HCT116 (cell line): ENCODE data around the gene EPB41L4A.

ENCODE experiments used
- ATF3 ChIP-seq: IDR thresholded peaks from 2 replicates; pipeline ENCODE4 v1.6.1; 2012
- CEBPB ChIP-seq: IDR thresholded peaks from 2 replicates; pipeline ENCODE4 v1.6.1; 2012; ENCODE audit warnings: low read depth
- CTCF ChIP-seq, 3 experiments: fragments of 200-600 bp in 1 of 3; sonication (generic) in 1 of 3; IDR thresholded peaks in 2 of 3; conservative IDR thresholded peaks in 1 of 3; 2 replicates each; pipeline ENCODE4 v1.5.1; 2012 to 2017; ENCODE audit warnings: low read depth in 2 of 3, low read length in 2 of 3, antibody characterized with exemption in 1 of 3, borderline replicate concordance in 1 of 3, control low read depth in 1 of 3, mild to moderate bottlenecking in 1 of 3, mixed read lengths in 1 of 3, mixed run types in 1 of 3, moderate library complexity in 1 of 3; ENCODE audit not compliant: insufficient read depth in 1 of 3
- EGR1 ChIP-seq: IDR thresholded peaks from 2 replicates; pipeline ENCODE4 v1.6.1; 2012; ENCODE audit warnings: low read depth
- EZH2 ChIP-seq: fragments of 200-600 bp; sonication (generic); IDR thresholded peaks from 2 replicates; pipeline ENCODE4 v1.6.1; 2017; ENCODE audit warnings: antibody characterized with exemption, mixed run types
- EZH2phosphoT487 ChIP-seq: fragments of 200-600 bp; IDR thresholded peaks from 2 replicates; pipeline ENCODE4 v1.6.1; 2018; ENCODE audit warnings: antibody characterized with exemption, borderline replicate concordance
- JUND ChIP-seq: IDR thresholded peaks from 2 replicates; pipeline ENCODE4 v1.6.1; 2012
- POLR2A ChIP-seq: IDR thresholded peaks from 2 replicates; pipeline ENCODE4 v1.7.0; 2011; ENCODE audit warnings: borderline replicate concordance; ENCODE audit not compliant: insufficient read depth, insufficient read length; ENCODE audit errors: extremely low read depth
- POLR2AphosphoS5 ChIP-seq: IDR thresholded peaks from 2 replicates; pipeline ENCODE4 v1.6.1; 2011; ENCODE audit warnings: mild to moderate bottlenecking, low read depth, low read length, moderate library complexity
- RAD21 ChIP-seq: IDR thresholded peaks from 2 replicates; pipeline ENCODE4 v1.6.1; 2012; ENCODE audit warnings: low read depth, mild to moderate bottlenecking
- YY1 ChIP-seq: IDR thresholded peaks from 2 replicates; pipeline ENCODE4 v1.6.1; 2011; ENCODE audit warnings: low read length, low read depth, moderate library complexity, mild to moderate bottlenecking; ENCODE audit not compliant: insufficient replicate concordance; ENCODE audit errors: extremely low read depth
- TF ChIP-seq, protein P1 (sequence below): IDR thresholded peaks from 2 replicates; pipeline ENCODE4 v1.6.1; 2011; ENCODE audit warnings: mild to moderate bottlenecking, low read length, moderate library complexity; ENCODE audit not compliant: insufficient replicate concordance; ENCODE audit errors: extremely low read depth

- TF ChIP-seq CTCF (IDR thresholded peaks at IDR 0.05 in 2 of 3, conservative IDR thresholded peaks at IDR 0.05 in 1 of 3; ENCODE audit: borderline replicate concordance in 1 of 3, insufficient read depth in 1 of 3, low read depth in 2 of 3, low read length in 2 of 3) (no peak), RAD21 (no peak), POLR2A (no peak), ATF3 (no peak), EGR1 (no peak), CEBPB (no peak), EZH2phosphoT487 (no peak), YY1 (no peak), JUND (no peak), EZH2 (no peak), POLR2AphosphoS5 (no peak)
- TF ChIP-seq, protein P1, sequence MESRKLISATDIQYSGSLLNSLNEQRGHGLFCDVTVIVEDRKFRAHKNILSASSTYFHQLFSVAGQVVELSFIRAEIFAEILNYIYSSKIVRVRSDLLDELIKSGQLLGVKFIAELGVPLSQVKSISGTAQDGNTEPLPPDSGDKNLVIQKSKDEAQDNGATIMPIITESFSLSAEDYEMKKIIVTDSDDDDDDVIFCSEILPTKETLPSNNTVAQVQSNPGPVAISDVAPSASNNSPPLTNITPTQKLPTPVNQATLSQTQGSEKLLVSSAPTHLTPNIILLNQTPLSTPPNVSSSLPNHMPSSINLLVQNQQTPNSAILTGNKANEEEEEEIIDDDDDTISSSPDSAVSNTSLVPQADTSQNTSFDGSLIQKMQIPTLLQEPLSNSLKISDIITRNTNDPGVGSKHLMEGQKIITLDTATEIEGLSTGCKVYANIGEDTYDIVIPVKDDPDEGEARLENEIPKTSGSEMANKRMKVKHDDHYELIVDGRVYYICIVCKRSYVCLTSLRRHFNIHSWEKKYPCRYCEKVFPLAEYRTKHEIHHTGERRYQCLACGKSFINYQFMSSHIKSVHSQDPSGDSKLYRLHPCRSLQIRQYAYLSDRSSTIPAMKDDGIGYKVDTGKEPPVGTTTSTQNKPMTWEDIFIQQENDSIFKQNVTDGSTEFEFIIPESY = no peak
These were observed 296.0 kb downstream of the EPB41L4A start for GRCh38 chr5:112123086-112123485.
